Neutrophil (primary cell): Measurements from ENCODE around the gene CELF4.

Experiments
- H3K27ac ChIP-seq: fragments of 200-600 bp; sonication (generic); 2 replicates; pipeline ENCODE4 v1.5.1; 2016; ENCODE audit warnings: mild to moderate bottlenecking, moderate library complexity
- H3K27me3 ChIP-seq: fragments of 200-600 bp; sonication (generic); 2 replicates; pipeline ENCODE4 v1.6.0; 2016; ENCODE audit warnings: mild to moderate bottlenecking
- H3K36me3 ChIP-seq: fragments of 200-600 bp; sonication (generic); 2 replicates; pipeline ENCODE4 v1.5.1; 2017
- H3K4me1 ChIP-seq, 2 experiments: fragments of 200-600 bp in 1 of 2; sonication (generic) in 1 of 2; 1 replicate in 1 of 2; 2 replicates in 1 of 2; pipeline versions ENCODE4 v1.5.1 to v1.6.1; 2013 to 2016; ENCODE audit warnings: low read depth in 1 of 2, low read length in 1 of 2, mild to moderate bottlenecking in 1 of 2, moderate library complexity in 1 of 2; ENCODE audit not compliant: control insufficient read depth in 1 of 2, insufficient read depth in 1 of 2
- H3K4me3 ChIP-seq, 2 experiments: fragments of 200-600 bp in 1 of 2; sonication (generic) in 1 of 2; 1 replicate in 1 of 2; 2 replicates in 1 of 2; pipeline ENCODE4 v1.5.1; 2013 to 2016; ENCODE audit warnings: low read depth in 1 of 2, low read length in 1 of 2, mild to moderate bottlenecking in 1 of 2, moderate library complexity in 1 of 2
- H3K9me3 ChIP-seq: fragments of 200-600 bp; sonication (generic); 2 replicates; pipeline ENCODE4 v1.5.1; 2016
- CTCF ChIP-seq: fragments of 200-600 bp; sonication (generic); IDR thresholded peaks from 2 replicates; pipeline ENCODE4 v1.5.1; 2016; ENCODE audit warnings: antibody characterized with exemption

The CELF4 gene

GRCh38 chr18:37502036-37502435 is 63.6 kb downstream of the CELF4 start:
- no peak overlapping the region for H3K27ac ChIP-seq
- no peak for TF ChIP-seq CTCF
- no peak overlapping the region for H3K4me3 ChIP-seq
- no peaks in the 10 kb centered on the region for H3K4me1 ChIP-seq
- no peaks in the 10 kb centered on the region for H3K36me3 ChIP-seq
- no peaks in the 10 kb centered on the region for H3K9me3 ChIP-seq
- H3K27me3 ChIP-seq = no peaks in the 10 kb centered on the region

- Histone ChIP-seq H3K36me3 (no peaks in the 10 kb centered on the region), H3K27ac (no peak overlapping the region), H3K4me1 (no peaks in the 10 kb centered on the region), H3K9me3 (no peaks in the 10 kb centered on the region), H3K27me3 (no peaks in the 10 kb centered on the region), H3K4me3 (no peak overlapping the region)
- TF ChIP-seq CTCF = no peak
These were observed 64.5 kb downstream of the CELF4 start for GRCh38 chr18:37501136-37501535.

GRCh38 chr18:37499913-37500312 is 65.7 kb downstream of the CELF4 start:
- Histone ChIP-seq H3K9me3 (no peaks in the 10 kb centered on the region), H3K4me3 (no peak overlapping the region), H3K4me1 (no peaks in the 10 kb centered on the region), H3K36me3 (no peaks in the 10 kb centered on the region), H3K27me3 (no peaks in the 10 kb centered on the region), H3K27ac (no peak overlapping the region)
- no peak for TF ChIP-seq CTCF

- TF ChIP-seq CTCF = no peak
- no peaks in the 10 kb centered on the region for H3K4me1 ChIP-seq
- no peaks in the 10 kb centered on the region for H3K9me3 ChIP-seq
- no peak overlapping the region for H3K4me3 ChIP-seq
- no peaks in the 10 kb centered on the region for H3K27me3 ChIP-seq
- H3K36me3 ChIP-seq = no peaks in the 10 kb centered on the region
- no peak overlapping the region for H3K27ac ChIP-seq
These were observed 66.6 kb downstream of the CELF4 start for GRCh38 chr18:37499044-37499443.

- Histone ChIP-seq H3K4me1 (no peaks in the 10 kb centered on the region), H3K9me3 (no peaks in the 10 kb centered on the region), H3K36me3 (no peaks in the 10 kb centered on the region), H3K27ac (no peak overlapping the region), H3K27me3 (no peaks in the 10 kb centered on the region), H3K4me3 (no peak overlapping the region)
- TF ChIP-seq CTCF = no peak
These were observed 67.6 kb downstream of the CELF4 start for GRCh38 chr18:37497853-37498518.
